DMS 273 treated with DMSO at 0.1 percent for 48 hours (cell line): ENCODE results near the gene CAB39L.

Experiments
- DNase-seq: peaks from one replicate; lab custom pipeline; 2025; lab: John Stamatoyannopoulos, UW

The CAB39L gene

GRCh38 chr13:49279885-49280284, 164.0 kb downstream of the CAB39L start:
- DNase-seq, result no peak

DNA sequence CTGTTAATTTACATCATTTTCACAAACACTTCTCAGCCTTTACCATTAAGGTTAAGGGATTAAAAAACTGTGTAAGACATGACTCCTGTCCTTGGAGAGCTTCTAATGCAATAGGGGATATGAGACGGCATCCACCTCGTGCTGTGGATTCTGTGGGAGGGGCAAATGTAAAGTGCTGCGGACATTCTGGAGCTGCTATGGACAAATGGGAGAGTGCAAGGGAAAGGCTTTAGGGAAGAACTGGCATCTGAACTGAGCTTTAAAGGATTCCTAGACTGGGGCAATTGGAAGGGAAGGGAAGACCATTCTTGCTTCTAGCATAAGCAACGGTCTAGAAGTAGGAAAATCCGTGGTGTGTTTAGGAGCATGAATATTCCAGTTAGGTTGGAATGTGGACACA, 164.8 kb downstream of the CAB39L start:
- no peak for DNase-seq

GRCh38 chr13:49278211-49278610, 165.7 kb downstream of the CAB39L start:
- no peak for DNase-seq

DNA sequence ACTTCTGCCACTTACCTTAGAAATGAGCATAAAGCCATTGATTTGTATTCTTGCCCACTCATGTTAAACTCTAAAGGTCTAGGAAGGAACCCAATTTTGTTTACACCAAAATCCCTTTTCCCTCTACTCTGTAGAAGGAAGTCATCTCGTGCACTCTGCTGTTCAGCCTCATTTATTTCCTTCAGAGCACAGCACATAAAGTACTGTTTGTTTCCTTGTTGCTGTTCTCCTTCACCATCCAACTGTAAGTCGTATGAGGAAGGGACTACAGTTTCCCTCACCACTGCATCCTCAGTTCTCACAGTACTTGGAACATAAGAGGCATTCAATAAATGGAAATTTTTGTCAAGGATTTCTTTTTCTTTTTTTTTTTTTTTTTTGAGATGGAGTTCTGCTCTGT, 171.6 kb downstream of the CAB39L start:
- DNase-seq, result no peak

DNA sequence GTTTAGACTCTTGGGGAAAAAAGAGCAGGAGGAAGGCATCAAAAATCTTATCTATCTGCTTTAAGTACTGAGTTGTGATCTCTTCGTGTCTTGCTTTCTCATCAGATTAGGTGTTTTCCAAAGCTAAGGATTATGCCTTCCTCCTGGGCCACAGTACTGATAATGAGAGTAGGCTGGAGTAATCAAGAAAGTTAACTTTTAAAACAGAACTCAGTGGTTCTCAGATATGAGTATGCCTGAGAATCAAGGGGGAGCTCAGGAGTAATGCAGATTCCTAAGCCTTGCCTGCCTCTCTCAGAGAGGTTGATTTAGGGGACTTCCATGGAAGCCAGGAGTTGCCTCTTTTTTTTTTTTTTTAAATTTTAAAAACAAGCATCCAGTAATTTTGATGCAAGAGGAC, 172.6 kb downstream of the CAB39L start:
- no peak for DNase-seq

GRCh38 chr13:49265822-49266221, 178.0 kb downstream of the CAB39L start:
- no peak for DNase-seq

DNA sequence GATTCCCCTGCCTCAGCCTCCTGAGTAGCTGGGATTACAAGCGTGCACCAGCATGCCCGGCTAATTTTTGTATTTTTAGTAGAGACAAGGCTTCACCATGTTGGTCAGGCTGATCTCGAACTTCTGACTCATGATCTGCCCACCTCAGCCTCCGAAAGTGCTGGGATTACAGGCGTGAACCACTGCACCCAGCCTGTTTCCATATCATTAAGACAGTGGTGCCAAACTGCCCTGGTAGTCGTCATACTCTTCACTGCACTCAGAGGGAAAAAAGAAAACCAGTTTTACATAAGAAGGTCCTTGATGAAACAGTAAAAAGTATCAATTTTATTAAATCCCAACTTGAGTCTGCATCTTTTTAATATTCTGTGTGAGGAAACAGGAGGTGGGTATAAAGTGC, 181.2 kb downstream of the CAB39L start:
- DNase-seq, result no peak

DNA sequence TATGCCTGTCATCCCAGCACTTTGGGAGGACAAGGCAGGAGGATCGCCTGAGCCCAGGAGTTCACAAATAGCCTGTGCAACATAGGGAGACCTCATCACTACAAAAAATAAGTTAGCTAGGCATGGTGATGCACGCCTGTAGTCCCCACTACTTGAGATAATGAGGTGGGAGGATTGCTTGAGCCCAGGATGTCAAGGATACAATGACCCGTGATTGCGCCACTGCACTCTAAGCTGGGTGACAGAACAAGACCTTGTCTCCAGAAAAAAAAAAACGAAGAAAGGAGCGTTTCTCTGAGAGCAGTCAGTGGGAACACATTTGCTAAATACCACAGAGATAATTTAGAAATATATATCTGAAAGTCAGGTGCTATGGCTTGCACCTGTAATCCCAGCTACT, 184.3 kb downstream of the CAB39L start:
- DNase-seq, result no peak
